Breast epithelium (tissue), 3 donors: Measurements from ENCODE around the gene TRIM49D1.
"Not testable (repeated sequence)": the region's sequence is repeated elsewhere in the genome, so short reads cannot be mapped to it uniquely, and the experiment has no call there.

Experiments used
- CTCF ChIP-seq, 3 donors: fragments of 450-650 bp; IDR thresholded peaks; one replicate each; pipeline ENCODE4 v1.5.1; 2016 to 2017; ENCODE audit warnings: antibody characterized with exemption in 3 of 3, mild to moderate bottlenecking in 3 of 3, moderate library complexity in 3 of 3
- POLR2A ChIP-seq: fragments of 450-650 bp; IDR thresholded peaks from one replicate; pipeline ENCODE4 v1.6.1; 2016; ENCODE audit warnings: antibody characterized with exemption, mild to moderate bottlenecking, moderate library complexity

DNA sequence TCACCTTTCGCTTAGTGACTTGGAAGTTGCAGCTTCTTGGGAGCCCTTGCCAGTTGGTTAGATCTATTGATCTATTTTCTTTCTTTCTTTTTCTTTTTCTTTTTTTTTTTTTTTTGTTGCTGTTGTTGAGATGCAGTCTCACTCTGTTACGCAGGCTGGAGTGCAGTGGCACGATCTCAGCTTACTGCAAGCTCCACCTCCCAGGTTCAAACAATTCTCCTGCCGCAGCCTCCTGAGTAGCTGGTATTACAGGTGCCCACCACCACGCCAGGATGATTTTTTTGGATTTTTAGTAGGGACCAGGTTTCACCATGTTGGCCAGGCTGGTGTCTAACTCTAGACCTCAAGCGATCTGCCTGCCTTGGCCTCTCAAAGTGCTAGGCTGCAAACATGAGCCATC, 44.5 kb downstream of the TRIM49D1 start:
- not testable (repeated sequence) for TF ChIP-seq CTCF (IDR thresholded peaks at IDR 0.05); POLR2A
